HEK293T (cell line): ENCODE measurements around the gene SYNE2.
"Not testable (repeated sequence)": the region's sequence is repeated elsewhere in the genome, so short reads cannot be mapped to it uniquely, and the experiment has no call there.

Experiments used
- CTCF ChIA-PET: fragments of 350-600 bp; formaldehyde crosslinking; extraction: SDS; loops from one replicate; lab custom pipeline; 2021; ENCODE audit warnings: antibody characterized with exemption, inconsistent platforms; lab: Yijun Ruan, JAX
- POLR2A ChIA-PET: fragments of 350-600 bp; formaldehyde crosslinking; extraction: SDS; loops from one replicate; lab custom pipeline; 2020; ENCODE audit warnings: antibody characterized with exemption, inconsistent platforms; lab: Yijun Ruan, JAX
- DNase-seq: peaks from one replicate; pipeline ENCODE4 v3.0.0; 2012; ENCODE audit warnings: mixed read lengths; ENCODE audit errors: extremely low spot score
- ARNT ChIP-seq: fragments of 450-650 bp; IDR thresholded peaks from 2 replicates; pipeline ENCODE4 v1.6.1; 2017; ENCODE audit warnings: mild to moderate bottlenecking
- BHLHE40 ChIP-seq: fragments of 450-650 bp; IDR thresholded peaks from 2 replicates; pipeline ENCODE4 v1.6.1; 2016; ENCODE audit warnings: mild to moderate bottlenecking, moderate library complexity, borderline replicate concordance
- CTBP1 ChIP-seq: fragments of 450-650 bp; IDR thresholded peaks from 2 replicates; pipeline ENCODE4 v1.6.1; 2016; ENCODE audit warnings: borderline replicate concordance
- ELF4 ChIP-seq: fragments of 450-650 bp; IDR thresholded peaks from 2 replicates; pipeline ENCODE4 v1.6.1; 2017; ENCODE audit warnings: antibody characterized with exemption
- FOXA1 ChIP-seq: fragments of 450-650 bp; IDR thresholded peaks from 2 replicates; pipeline ENCODE4 v1.6.1; 2016; ENCODE audit warnings: mild to moderate bottlenecking
- FOXK2 ChIP-seq: fragments of 450-650 bp; IDR thresholded peaks from 2 replicates; pipeline ENCODE4 v1.6.1; 2016; ENCODE audit warnings: mild to moderate bottlenecking
- FOXM1 ChIP-seq: fragments of 450-650 bp; IDR thresholded peaks from 2 replicates; pipeline ENCODE4 v1.6.1; 2017; ENCODE audit warnings: mild to moderate bottlenecking, borderline replicate concordance
- HDGF ChIP-seq: fragments of 450-650 bp; IDR thresholded peaks from 2 replicates; pipeline ENCODE4 v1.6.1; 2017; ENCODE audit warnings: antibody characterized with exemption, borderline replicate concordance
- L3MBTL2 ChIP-seq: fragments of 450-650 bp; conservative IDR thresholded peaks from 2 replicates; pipeline ENCODE4 v1.6.1; 2016; ENCODE audit warnings: mild to moderate bottlenecking
- LEF1 ChIP-seq: fragments of 450-650 bp; IDR thresholded peaks from 2 replicates; pipeline ENCODE4 v1.6.1; 2017; ENCODE audit warnings: mild to moderate bottlenecking, borderline replicate concordance
- NFRKB ChIP-seq: fragments of 450-650 bp; IDR thresholded peaks from 2 replicates; pipeline ENCODE4 v1.6.1; 2016; ENCODE audit warnings: mild to moderate bottlenecking, moderate library complexity
- SP1 ChIP-seq: fragments of 450-650 bp; IDR thresholded peaks from 2 replicates; pipeline ENCODE4 v1.6.1; 2017
- SUZ12 ChIP-seq: fragments of 450-650 bp; IDR thresholded peaks from 2 replicates; pipeline ENCODE4 v1.6.1; 2016; ENCODE audit warnings: mild to moderate bottlenecking
- TARDBP ChIP-seq: fragments of 450-650 bp; IDR thresholded peaks from 2 replicates; pipeline ENCODE4 v1.6.1; 2016
- ZNF384 ChIP-seq: fragments of 450-650 bp; IDR thresholded peaks from 2 replicates; pipeline ENCODE4 v1.6.1; 2016
- TF ChIP-seq, protein P1 (sequence below): fragments of 450-650 bp; IDR thresholded peaks from 2 replicates; pipeline ENCODE4 v1.6.1; 2016

SYNE2 gene

DNA sequence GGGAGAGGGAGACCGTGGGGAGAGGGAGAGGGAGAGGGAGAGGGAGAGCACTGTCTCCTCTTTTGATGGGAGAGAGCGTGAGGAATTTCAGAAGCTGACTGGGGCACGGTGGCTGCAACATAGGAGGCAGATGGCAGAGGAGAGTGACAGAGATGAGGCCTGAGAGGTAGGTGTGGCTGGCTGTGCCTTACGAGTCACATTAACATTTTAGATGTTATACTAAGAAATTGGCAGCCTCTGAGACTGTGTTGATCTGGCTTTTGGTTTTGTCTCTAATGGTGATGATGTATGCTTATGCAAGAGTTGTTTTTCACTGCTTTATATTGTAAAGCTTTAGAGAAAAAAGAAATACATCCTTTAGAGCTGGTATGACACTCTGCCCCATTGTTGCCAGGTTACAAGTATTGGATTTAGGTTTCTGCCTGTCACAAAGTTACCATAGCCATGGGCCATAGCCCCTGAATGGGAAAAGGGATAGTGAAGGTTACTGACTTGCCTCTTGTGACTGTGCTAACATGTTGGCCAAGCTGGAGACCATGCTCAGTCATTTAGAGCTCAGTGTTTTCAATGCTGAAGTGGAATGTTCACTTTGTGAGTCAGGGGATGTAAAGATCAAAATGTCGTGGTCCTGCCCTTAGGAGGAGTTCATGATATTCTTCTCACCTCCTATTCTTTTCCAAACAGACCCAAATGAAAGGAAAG lies 186.2 kb downstream of the SYNE2 start:
- POLR2A ChIA-PET, result no interaction called here
- DNase-seq, result no peak
- CTCF ChIA-PET, result no interaction called here
- TF ChIP-seq FOXM1 (no peak), FOXA1 (no peak)

DNA sequence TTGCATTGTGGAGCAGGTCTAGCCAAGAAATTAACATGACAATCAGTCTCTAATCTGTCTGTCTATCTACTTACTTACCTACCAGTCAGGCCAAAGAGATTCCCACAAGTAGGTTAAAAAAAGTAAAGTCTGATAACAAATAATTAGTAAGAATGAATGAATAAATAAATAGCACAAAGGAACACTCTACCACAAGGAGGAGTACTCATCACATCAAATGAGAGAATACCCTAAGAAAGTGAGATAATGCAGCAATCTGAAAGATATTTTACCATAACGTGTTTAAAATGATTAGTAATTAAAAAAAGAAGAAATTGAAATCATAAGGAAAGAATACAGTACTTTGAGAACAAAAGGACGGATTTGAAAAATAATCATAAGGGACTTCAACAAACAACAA lies 187.2 kb downstream of the SYNE2 start:
- CTCF ChIA-PET, result no interaction called here
- TF ChIP-seq ARNT (no peak), ELF4 (no peak)
- POLR2A ChIA-PET, result no interaction called here
- DNase-seq, result no peak

DNA sequence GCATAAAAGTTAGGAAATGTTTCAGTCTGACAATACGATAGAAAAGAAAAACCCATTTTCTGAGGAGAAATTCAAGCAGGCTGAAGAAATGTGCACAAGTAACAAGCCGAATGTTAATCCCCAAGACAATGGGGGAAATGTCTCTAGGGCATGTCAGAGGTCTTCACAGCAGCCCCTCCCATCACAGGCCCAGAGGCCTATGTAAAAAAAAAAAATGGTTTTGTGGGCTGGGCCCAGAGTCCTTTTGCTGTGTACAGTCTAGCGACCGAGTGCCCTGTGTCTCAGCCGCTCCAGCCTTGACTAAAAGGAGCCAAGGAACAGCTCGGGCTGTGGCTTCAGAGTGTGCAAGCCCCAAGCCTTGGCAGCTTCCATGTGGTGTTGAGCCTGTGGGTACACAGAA lies 190.5 kb downstream of the SYNE2 start:
- POLR2A ChIA-PET, DNase-seq: not testable (repeated sequence)
- CTCF ChIA-PET, result interaction anchor here (1.3 kb wide), 1 partner anchor 17 kb away, joined by 4 read pairs; no protein-coding TSS in a partner anchor

DNA sequence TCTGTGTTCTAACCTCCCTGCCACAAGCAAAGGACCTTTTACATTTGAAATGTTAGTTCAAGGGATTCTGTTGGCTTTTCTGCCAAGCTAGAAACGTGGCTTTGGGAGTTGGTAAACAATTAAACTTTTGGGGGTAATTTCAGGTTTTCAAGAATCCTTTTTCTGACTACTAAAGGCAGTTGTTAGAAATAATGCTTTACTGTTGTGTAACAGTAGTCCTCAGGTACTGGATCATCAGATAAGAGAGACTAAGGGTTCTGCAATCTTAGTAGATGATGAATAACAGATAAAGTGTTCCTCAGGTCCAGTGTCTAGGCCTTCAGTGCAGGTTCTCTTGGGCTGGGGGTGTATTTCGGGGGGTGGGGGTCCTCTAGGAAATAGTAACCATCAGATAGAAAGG lies 192.3 kb downstream of the SYNE2 start:
- POLR2A ChIA-PET, result no interaction called here
- TF ChIP-seq NFRKB, result no peak
- no peak for TF ChIP-seq FOXA1
- TF ChIP-seq LEF1, result no peak
- no peak for TF ChIP-seq ELF4
- TF ChIP-seq CTBP1, result no peak
- no peak for TF ChIP-seq SP1
- TF ChIP-seq, protein P1, sequence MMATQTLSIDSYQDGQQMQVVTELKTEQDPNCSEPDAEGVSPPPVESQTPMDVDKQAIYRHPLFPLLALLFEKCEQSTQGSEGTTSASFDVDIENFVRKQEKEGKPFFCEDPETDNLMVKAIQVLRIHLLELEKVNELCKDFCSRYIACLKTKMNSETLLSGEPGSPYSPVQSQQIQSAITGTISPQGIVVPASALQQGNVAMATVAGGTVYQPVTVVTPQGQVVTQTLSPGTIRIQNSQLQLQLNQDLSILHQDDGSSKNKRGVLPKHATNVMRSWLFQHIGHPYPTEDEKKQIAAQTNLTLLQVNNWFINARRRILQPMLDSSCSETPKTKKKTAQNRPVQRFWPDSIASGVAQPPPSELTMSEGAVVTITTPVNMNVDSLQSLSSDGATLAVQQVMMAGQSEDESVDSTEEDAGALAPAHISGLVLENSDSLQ, result no peak
- TF ChIP-seq FOXM1, result no peak
- no peak for TF ChIP-seq TARDBP
- TF ChIP-seq SUZ12, result no peak
- TF ChIP-seq ZNF384, result no peak
- no peak for TF ChIP-seq HDGF
- no peak for TF ChIP-seq BHLHE40
- TF ChIP-seq ARNT, result no peak
- no peak for TF ChIP-seq L3MBTL2
- no peak for TF ChIP-seq FOXK2
- CTCF ChIA-PET, result no interaction called here
- no peak for DNase-seq

DNA sequence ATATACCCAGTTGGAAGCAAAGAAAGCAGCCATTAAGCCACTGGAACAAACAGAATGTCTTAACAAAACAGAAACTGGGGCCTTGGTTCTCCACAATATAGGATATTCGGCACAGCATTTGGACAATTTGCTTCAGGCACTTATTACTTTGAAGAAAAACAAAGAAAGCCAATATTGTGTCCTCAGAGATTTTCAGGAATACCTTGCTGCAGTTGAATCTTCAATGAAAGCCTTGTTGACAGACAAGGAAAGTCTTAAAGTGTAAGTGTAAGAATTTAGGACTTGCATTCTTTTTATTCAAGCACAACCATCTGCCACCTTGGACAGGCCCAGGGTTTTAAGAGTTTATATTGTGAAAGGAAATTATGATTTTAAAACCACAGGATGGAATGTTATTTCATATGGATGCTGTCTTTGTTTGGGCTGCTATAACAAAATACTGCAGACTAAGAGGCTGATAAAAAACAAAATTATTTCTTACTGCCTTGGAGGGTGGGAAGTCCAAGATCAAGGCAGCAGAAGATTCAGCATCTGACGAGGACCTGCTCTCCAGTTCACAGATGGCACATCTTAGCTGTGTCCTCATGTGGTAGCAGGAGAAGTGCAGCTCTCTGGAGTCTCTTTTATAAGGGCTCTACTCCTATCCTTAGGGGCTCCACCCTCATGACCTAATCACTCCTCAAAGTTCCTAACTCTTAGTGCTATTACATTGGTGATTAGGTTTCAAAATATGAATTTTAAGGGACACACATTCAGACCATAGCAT lies 197.0 kb downstream of the SYNE2 start:
- CTCF ChIA-PET, result no interaction called here

DNA sequence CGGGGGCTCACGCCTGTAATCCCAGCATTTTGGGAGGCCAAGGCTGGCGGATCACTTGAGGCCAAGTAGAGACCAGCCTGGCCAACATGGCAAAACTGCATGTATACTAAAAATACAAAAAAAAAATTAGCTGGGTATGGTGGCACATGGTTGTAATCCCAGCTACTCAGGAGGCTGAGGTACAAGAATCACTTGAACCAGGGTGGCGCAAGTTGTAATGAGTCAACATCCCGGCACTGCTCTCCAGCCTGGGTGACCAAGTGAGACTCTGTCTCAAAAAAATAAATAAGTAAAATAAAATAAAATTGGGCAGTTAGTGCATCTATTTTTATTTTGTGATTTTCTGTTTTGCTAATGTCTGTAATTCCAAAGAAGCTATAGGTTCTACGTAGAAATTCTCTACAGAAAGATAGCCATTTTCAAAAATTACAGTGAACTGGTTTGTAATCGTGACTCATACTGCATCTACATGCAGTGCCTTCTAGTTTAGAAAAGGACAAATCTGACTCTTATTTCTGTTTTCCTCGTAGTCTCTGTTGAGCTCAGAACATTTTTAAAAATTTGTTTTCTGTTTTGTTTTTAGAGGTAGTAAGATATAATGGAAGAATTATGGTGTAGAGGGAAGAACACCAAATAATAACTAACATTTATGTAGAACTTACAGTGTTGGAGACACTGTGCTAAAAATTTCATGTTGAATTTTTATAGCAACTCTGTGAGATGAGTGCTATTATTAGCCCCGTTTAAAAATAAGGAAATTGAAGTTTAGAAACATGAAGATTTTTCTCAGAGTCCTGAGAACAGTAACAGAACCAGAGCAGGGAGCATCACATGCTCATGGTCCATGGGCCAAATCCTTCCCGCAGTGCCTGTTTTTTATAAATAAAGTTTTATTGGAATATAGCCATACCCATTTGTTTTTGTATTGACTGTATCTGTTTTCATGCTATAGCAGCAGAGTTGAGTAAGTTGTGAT lies 201.2 kb downstream of the SYNE2 start:
- ChIA-PET POLR2A (no interaction called here), CTCF (no interaction called here)
- DNase-seq, result no peak
- TF ChIP-seq L3MBTL2 (no peak), LEF1 (no peak), FOXM1 (no peak), HDGF (no peak), SP1 (no peak), FOXK2 (no peak), ARNT (no peak), FOXA1 (no peak), TARDBP (no peak), SUZ12 (no peak), ELF4 (no peak), CTBP1 (no peak), NFRKB (no peak)
- TF ChIP-seq, protein P1, result no peak

More for the DNA sequence above, 197.0 kb downstream of the SYNE2 start:
- TF ChIP-seq FOXK2 (no peak), SP1 (no peak), NFRKB (no peak), TARDBP (no peak), CTBP1 (no peak), FOXM1 (no peak), FOXA1 (no peak), LEF1 (no peak), HDGF (no peak), ARNT (no peak), ELF4 (no peak), L3MBTL2 (no peak), BHLHE40 (no peak), SUZ12 (no peak), ZNF384 (no peak)
- TF ChIP-seq, protein P1, result no peak
- POLR2A ChIA-PET, result no interaction called here
- DNase-seq, result no peak
